Activated naive CD8-positive, alpha-beta T cell treated with anti-CD3 and anti-CD28 coated beads for 36 hours (primary cell): ENCODE results near the gene FAM25A. TPM values are rescaled to one million over a fixed set of nuclear protein-coding genes. Genes with fewer than 3 reads are reported as not detected.
"Not testable (repeated sequence)": the region's sequence is repeated elsewhere in the genome, so short reads cannot be mapped to it uniquely, and the experiment has no call there.

Experiments used
- DNase-seq: peaks from one replicate; pipeline ENCODE4 v3.0.0; 2021
- H3K27ac Mint-ChIP-seq: one replicate; pipeline ENCODE4 v1.8.0; 2022; ENCODE audit warnings: mild to moderate bottlenecking, moderate library complexity, mixed read lengths
- H3K27me3 Mint-ChIP-seq: one replicate; pipeline ENCODE4 v1.8.0; 2022; ENCODE audit warnings: mild to moderate bottlenecking, mixed read lengths
- H3K36me3 Mint-ChIP-seq: one replicate; pipeline ENCODE4 v1.8.0; 2021; ENCODE audit warnings: mild to moderate bottlenecking, mixed read lengths
- H3K4me1 Mint-ChIP-seq: one replicate; pipeline ENCODE4 v1.8.0; 2021; ENCODE audit warnings: mixed read lengths
- H3K4me3 Mint-ChIP-seq: one replicate; pipeline ENCODE4 v1.8.0; 2022; ENCODE audit warnings: mild to moderate bottlenecking, moderate library complexity, mixed read lengths
- H3K9me3 Mint-ChIP-seq: one replicate; pipeline ENCODE4 v1.8.0; 2022; ENCODE audit warnings: mixed read lengths
- total RNA-seq, 2 experiments: library from RNA; stranded (reverse); gene quantifications; one replicate each; pipeline ENCODE4 v1.2.3, GENCODE V29; 2021

Gene FAM25A
- total RNA-seq, 2 experiments from 2014 or later: not detected

DNA sequence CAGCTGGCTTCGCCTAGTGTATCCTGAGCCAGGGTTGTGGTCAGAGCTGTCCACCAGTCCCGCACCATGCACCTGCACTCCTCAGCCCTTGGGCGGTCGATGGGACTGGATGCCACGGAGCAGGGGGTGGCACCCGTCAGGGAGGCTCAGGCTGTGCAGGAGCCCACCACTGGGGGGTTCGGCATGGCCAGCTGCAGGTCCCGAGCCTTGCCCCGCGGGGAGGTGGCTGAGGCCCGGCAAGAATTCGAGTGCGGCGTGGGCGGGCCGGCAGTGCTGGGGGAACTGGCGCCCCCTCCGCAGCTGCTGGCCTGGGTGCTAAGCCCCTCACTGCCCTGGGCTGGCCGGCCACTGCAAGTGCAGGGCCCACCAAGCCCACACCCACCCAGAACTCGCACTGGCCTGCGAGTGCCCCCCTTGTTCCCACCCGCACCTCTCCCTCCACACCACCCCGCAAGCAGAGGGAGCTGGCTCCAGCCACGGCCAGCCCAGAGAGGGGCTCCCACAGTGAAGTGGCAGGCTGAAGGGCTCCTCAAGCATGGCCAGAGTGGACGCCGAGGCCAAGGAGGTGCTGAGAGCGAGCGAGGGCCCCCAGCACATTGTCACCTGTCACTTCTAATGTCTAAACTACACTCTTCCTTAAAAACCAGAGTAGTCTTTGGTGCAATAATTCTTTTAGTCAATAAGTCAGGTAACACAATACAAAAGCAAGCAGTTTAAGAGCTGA lies 11.0 kb downstream of the FAM25A start:
- no peak overlapping the region for H3K27ac Mint-ChIP-seq

DNA sequence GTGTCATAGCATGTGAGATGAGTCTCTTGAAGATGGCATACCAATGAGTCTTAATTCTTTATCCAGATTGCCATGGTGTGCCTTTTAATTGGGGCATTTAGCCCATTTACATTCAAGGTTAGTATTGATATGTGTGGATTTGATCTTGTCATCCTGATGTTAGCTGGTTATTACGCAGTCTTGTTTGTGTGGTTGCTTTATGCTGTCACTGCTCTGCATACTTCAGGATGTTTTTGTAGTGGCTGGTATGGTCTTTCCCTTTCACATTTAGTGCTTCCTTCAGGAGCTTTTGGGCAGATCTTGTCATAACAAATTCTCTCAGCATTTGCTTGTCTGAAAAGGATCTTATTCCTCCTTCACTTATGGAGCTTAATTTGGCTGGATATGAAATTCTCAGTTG lies 16.5 kb downstream of the FAM25A start:
- no peaks in the 10 kb centered on the region for H3K4me1 Mint-ChIP-seq
- H3K36me3 Mint-ChIP-seq: peaks cover 4% of the 10 kb centered on the region
- no peaks in the 10 kb centered on the region for H3K27me3 Mint-ChIP-seq
- peaks cover 1% of the 10 kb centered on the region for H3K9me3 Mint-ChIP-seq
- no peak overlapping the region for H3K27ac Mint-ChIP-seq
- no peak for DNase-seq
- H3K4me3 Mint-ChIP-seq: no peak overlapping the region

More for the DNA sequence above, 11.0 kb downstream of the FAM25A start:
- Mint-ChIP-seq H3K27me3 (no peaks in the 10 kb centered on the region), H3K4me3 (no peak overlapping the region), H3K4me1 (no peaks in the 10 kb centered on the region), H3K36me3 (no peaks in the 10 kb centered on the region), H3K9me3 (no peaks in the 10 kb centered on the region)
- DNase-seq: no peak

DNA sequence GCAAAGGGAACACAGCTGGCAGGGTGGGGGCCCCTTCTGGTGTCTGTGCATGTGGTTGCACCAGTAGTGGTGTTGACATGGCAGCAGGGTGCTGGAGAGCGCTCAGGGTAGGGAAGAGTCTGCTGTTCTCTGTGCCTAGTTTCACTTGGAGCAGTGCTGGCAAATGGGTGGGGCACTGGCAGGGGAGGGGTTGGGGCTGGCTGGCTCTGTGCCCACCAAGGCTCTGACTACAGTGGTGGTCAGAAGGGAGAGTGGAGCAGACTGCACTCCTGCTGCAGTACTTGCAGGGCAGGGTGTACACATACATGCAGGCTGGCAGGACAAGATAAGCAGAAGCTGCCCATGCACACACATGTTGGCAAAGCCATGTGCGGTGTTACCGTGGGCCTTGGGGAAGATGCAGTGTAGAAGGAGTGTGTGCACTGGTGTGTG lies 18.2 kb downstream of the FAM25A start:
- Mint-ChIP-seq H3K27ac (no peak overlapping the region), H3K27me3 (no peaks in the 10 kb centered on the region), H3K4me1 (no peaks in the 10 kb centered on the region), H3K9me3 (peaks cover 1% of the 10 kb centered on the region), H3K36me3 (peaks cover 11% of the 10 kb centered on the region), H3K4me3 (no peak overlapping the region)
- no peak for DNase-seq

DNA sequence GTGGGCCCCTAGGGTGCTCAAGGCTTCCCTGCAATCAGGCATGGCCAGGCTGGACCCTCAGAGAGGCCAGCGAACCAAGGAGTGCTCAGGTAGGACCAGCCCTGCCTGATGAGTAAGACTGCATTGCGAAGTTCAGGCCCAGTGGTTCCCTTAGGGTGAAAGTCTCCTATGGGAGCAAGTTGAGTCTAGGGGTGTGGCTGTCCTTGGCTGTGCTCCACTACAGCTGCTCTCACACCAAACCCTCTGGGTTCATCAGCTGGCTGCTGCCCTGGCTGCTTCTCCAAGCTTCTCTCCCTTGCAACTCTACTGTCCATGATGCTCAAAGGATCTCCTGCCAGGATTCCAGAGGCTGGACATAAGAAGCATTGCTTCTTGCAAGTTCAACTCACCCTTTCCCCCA lies 18.7 kb downstream of the FAM25A start:
- Mint-ChIP-seq H3K4me1 (no peaks in the 10 kb centered on the region), H3K27me3 (no peaks in the 10 kb centered on the region)

DNA sequence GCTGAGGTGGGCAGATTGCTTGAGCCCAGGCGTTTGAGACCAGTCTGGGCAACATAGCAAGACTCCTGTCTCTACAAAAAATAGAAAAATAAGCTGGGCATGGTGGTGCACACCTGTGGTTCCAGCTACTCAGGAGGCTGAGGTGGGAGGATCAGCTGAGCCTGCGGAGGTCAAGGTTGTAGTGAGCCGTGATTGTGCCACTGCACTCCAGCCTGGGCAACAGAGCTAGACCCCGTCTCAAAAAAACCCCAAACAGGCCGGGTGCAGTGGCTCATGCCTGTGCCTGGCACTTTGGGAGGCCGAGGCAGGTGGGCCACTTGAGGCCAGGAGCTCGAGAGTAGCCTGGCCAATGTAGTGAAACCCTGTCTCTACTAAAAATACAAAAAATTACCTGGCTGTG lies 23.5 kb downstream of the FAM25A start:
- H3K9me3 Mint-ChIP-seq, H3K4me3 Mint-ChIP-seq, H3K4me1 Mint-ChIP-seq, H3K27me3 Mint-ChIP-seq, DNase-seq, H3K27ac Mint-ChIP-seq: not testable (repeated sequence)
- peaks cover 25% of the 10 kb centered on the region for H3K36me3 Mint-ChIP-seq

More for the DNA sequence above, 18.7 kb downstream of the FAM25A start:
- Mint-ChIP-seq H3K27ac (no peak overlapping the region), H3K36me3 (peaks cover 13% of the 10 kb centered on the region), H3K4me3 (no peak overlapping the region), H3K9me3 (peaks cover 1% of the 10 kb centered on the region)
- DNase-seq: no peak

DNA sequence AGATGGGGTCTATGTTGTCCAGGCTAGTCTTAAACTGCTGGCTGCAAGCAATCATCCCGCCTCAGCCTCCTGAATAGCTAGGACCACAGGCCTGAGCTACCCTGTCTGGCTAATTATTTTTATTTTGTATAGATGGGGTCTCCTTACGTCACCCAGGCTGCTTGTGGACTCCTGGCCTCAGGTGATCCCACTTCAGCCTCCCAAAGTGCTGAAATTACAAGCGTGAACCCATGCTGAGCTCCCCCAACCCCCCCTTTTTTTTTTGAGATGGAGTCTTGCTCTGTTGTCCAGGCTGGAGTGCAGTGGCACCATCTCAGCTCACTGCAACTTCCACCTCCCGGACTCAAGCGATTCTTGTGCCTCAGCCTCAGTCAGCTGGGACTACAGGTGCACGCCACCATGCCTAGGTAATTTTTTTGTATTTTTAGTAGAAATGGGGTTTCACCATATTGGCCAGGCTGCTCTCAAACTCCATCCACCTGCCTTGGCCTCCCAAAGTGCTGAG lies 25.4 kb downstream of the FAM25A start:
- H3K36me3 Mint-ChIP-seq: peaks cover 27% of the 10 kb centered on the region
- H3K4me3 Mint-ChIP-seq: no peak overlapping the region
- no peaks in the 10 kb centered on the region for H3K9me3 Mint-ChIP-seq
- no peak overlapping the region for H3K27ac Mint-ChIP-seq
- DNase-seq: no peak
- no peaks in the 10 kb centered on the region for H3K27me3 Mint-ChIP-seq
- no peaks in the 10 kb centered on the region for H3K4me1 Mint-ChIP-seq

DNA sequence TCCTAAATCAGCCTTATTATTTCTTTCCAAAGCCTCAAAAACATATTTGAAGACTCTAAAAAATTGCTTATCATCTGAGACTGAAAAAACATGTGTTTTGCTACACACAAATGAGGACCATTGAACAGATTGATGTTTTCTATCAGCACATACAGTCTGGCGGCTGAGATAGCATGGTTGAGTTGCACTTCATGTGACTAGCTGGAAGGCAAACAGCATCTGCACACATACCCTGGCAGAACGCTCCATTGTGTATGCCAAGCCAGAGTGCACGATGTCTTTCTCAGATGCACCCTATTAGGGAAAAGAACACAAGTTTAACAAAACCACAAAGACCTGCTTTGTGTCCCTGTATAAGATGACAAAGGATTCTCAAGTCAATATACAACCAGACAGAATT lies 33.0 kb downstream of the FAM25A start:
- Mint-ChIP-seq H3K36me3 (peaks cover 11% of the 10 kb centered on the region), H3K4me3 (no peak overlapping the region), H3K27ac (no peak overlapping the region), H3K4me1 (no peaks in the 10 kb centered on the region), H3K9me3 (no peaks in the 10 kb centered on the region), H3K27me3 (no peaks in the 10 kb centered on the region)
- DNase-seq: no peak

DNA sequence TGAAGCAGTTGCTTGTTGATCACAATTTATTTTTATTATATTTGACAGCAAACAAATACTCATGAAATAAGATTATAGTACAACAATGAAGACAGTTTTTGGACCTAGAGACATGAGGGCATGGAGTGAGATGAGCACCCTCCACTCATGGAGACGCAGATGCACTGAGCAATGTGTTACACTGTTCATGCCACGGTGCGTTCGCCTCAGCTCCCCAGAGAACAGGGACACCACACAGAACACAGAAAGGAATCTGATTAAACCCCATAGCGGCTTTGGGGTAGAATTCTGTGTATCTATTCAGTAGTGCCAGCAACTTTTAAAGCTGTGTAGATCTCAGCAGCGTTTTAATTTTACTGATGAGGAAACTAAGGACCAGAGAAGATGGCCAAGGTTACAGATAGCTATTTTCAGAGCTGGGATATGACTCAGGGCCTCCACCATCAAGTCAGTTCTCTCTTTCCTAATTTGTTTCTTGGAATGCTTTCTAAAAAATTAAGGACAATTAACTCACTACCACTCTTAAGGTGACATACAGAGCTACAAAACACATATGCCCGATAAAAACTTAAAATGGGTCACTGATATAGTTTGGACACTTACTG lies 33.6 kb downstream of the FAM25A start:
- Mint-ChIP-seq H3K36me3 (peaks cover 11% of the 10 kb centered on the region), H3K9me3 (no peaks in the 10 kb centered on the region), H3K27ac (no peak overlapping the region), H3K4me3 (no peak overlapping the region), H3K4me1 (no peaks in the 10 kb centered on the region), H3K27me3 (no peaks in the 10 kb centered on the region)
- no peak for DNase-seq

DNA sequence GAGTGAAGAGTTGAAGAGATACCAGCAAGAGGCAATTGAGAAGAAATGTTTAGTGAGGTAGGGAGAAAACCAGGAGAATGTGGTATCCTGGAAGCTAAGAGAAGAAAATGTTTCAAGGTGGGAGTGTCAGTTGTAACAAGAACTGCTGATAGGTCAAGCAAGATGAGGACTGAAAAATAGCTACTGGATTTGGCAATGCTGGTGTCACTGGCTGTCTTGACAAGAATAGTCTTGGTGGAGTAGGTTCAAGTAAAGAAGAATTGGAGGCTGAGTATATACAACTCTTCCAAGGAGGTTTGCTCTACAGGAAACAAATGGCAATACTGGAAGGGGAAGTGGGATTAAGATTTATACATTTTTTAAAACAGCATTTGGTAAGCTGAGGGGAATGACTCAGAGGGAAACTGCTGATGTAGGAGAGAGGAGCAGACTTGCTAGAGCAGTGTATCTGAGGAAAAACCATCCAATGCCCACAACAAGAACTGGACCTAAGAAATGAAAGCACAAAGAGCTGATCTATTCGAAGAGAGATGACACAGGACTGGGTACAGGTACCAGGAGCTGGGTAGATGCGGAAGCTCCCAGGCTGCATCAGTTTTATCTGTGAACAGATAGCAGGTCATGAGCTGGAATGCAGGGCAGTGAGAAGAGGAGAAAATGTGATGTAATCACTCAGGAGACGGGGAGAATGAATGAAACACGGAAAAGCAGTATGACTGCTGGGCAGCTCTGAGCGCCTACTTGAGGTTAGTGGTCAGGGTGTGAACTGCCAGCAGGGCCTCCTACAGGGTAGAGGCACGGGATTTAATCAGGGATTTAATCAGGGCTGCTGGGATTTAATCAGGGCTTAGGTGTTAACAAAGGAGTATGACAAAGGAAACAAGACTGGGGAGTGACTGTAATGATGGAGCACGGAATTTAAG lies 34.5 kb downstream of the FAM25A start:
- H3K4me1 Mint-ChIP-seq: no peaks in the 10 kb centered on the region
- H3K27ac Mint-ChIP-seq: no peak overlapping the region
- H3K27me3 Mint-ChIP-seq: no peaks in the 10 kb centered on the region
- no peak overlapping the region for H3K4me3 Mint-ChIP-seq
- peaks cover 9% of the 10 kb centered on the region for H3K36me3 Mint-ChIP-seq
- no peak for DNase-seq
- H3K9me3 Mint-ChIP-seq: no peaks in the 10 kb centered on the region

DNA sequence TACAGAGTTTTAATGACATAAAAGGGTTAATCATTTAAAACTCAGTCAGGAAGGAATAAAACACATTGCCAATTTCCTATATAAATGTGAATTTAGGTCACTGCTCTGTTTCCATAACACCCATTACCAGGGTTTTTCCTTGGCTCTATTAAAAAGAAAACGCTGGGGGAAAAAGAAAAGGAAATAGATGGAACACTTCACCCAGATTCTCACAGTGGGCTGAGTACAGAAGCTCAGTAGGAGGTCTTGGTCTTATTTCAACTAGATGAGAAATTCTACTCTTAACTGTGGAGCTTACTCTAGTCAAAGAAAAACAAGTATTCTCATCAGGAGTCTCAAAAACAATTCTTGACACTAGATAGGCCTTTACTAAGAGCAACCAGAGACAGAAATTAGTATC lies 38.1 kb downstream of the FAM25A start:
- H3K4me3 Mint-ChIP-seq: no peak overlapping the region
- DNase-seq: no peak
- no peaks in the 10 kb centered on the region for H3K27me3 Mint-ChIP-seq
- H3K9me3 Mint-ChIP-seq: no peaks in the 10 kb centered on the region
- H3K27ac Mint-ChIP-seq: no peak overlapping the region
- H3K36me3 Mint-ChIP-seq: peaks cover 11% of the 10 kb centered on the region
- no peaks in the 10 kb centered on the region for H3K4me1 Mint-ChIP-seq

DNA sequence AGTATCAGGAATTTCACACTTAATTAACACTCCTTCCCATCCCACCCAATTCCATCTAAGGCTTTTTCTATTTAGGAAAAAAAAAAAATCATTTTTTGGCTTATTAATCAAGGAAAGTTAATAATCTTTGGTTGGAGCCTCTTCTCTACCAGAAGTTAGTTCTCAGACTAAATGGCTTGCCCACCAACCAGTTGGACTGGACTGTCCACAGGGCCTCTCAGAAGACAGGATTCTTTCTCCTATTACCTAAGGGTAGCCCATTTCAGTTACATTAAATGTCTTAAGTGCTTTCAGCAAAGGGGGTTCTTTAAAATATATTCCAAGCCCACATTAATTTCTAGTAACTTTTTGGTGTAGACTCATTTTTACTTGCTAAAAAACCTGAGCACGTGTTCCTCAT lies 39.3 kb downstream of the FAM25A start:
- Mint-ChIP-seq H3K27me3 (no peaks in the 10 kb centered on the region), H3K27ac (no peak overlapping the region), H3K4me1 (no peaks in the 10 kb centered on the region), H3K4me3 (no peak overlapping the region), H3K36me3 (peaks cover 16% of the 10 kb centered on the region), H3K9me3 (no peaks in the 10 kb centered on the region)
- DNase-seq: no peak

DNA sequence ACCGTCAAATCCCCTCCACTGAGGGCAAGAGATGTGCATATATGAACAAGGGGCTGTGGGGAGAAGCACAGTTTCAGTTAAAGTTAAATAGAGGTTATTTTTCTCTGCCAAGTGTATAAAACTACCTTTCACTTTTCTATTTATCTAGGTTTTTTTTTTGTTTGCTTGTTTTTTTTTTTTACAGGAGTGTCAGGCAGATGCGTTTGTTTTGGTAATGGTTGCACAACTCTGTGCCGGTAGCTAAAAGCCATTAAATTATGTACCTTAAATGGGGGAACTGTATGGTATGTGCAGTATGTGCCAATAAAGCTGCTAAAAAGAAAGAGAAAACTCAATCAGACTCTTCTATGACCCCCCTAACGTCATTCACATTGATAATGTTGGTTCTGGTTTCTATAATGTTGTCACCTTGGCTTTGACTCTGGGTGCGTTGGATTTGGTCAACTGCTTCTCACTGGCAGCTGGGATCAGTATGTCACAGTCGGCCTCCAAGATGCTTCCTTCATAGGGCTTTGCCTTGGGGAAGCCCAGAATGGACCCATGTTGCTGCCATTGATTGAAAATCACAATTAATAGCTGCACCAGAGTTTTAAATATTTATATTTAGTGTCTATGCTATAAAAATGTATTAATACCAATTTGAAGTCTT lies 40.3 kb downstream of the FAM25A start:
- Mint-ChIP-seq H3K27ac (no peak overlapping the region), H3K36me3 (peaks cover 16% of the 10 kb centered on the region), H3K4me3 (no peak overlapping the region), H3K27me3 (no peaks in the 10 kb centered on the region), H3K9me3 (no peaks in the 10 kb centered on the region), H3K4me1 (no peaks in the 10 kb centered on the region)
- DNase-seq: no peak

DNA sequence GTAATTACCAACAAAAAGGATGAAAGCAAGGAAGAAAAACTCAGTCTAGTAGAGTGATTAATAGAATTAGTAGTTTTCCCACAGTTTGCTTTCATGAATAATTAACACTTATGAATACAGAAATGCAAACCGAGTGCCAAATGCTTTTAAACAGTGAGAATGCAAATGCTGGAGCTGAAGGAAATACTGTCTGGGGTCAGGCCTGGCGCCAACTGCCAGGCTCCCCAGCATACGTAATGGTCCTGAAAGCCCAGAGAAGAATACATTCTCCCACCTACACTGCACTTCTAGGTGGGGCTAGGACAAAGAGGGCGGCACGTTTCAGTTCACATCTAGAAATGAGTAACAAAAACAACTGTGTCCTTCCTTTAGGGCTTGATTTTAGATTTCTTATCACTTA lies 44.6 kb downstream of the FAM25A start:
- peaks cover 30% of the 10 kb centered on the region for H3K36me3 Mint-ChIP-seq
- no peak overlapping the region for H3K27ac Mint-ChIP-seq
- H3K4me1 Mint-ChIP-seq: no peaks in the 10 kb centered on the region
- no peak for DNase-seq
- H3K4me3 Mint-ChIP-seq: no peak overlapping the region
- no peaks in the 10 kb centered on the region for H3K9me3 Mint-ChIP-seq
- no peaks in the 10 kb centered on the region for H3K27me3 Mint-ChIP-seq

DNA sequence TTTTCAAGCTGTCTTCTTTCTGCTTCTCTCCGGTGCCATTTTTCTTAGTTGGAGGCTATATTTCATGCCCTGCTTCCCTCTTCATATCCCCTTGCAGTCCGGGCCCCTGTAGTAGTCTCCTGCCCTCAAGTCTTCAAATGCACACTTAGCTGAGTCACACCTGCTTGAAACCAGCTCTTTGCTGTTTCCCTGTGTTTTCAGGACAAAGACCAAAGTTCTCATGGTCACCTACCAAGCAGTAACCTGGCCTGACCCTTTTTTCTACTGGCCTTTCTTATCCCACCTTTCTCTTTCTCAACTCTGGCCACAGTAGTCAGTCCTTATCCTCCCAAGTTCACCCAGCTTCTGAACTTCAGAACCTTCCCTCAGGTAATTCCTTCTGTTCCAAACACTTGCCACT lies 46.1 kb downstream of the FAM25A start:
- no peak for DNase-seq
- Mint-ChIP-seq H3K4me3 (no peak overlapping the region), H3K27me3 (no peaks in the 10 kb centered on the region), H3K9me3 (no peaks in the 10 kb centered on the region), H3K27ac (peak overlapping the region; percentile 11), H3K36me3 (peaks cover 27% of the 10 kb centered on the region), H3K4me1 (no peaks in the 10 kb centered on the region)

DNA sequence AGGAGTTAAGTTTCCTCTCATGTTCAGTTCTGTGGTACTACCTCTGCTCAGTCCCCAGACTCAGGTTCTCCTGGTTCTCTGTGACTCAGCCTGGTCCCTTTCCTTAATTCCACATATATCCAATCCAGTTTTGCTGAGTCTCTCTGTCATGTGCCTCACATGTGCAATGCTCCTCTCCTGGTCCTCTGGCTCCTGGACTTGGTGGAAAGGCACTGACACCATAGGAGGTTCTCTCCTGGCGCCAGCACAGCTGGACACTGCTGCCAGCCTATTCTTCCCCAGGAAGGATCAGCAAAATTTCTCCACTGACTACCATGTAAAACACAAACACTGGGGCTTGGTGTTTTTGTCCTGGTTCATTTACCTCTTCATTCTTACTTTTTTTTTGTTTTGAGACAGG lies 46.8 kb downstream of the FAM25A start:
- Mint-ChIP-seq H3K4me1 (no peaks in the 10 kb centered on the region), H3K27ac (no peak overlapping the region), H3K36me3 (peaks cover 29% of the 10 kb centered on the region), H3K4me3 (no peak overlapping the region), H3K9me3 (no peaks in the 10 kb centered on the region), H3K27me3 (no peaks in the 10 kb centered on the region)
- DNase-seq: no peak
